ENCODE results near the gene FAM118B. TPM values are rescaled to one million over a fixed set of nuclear protein-coding genes. Genes with fewer than 3 reads are reported as not detected.

FAM118B gene
- total RNA-seq, 1 donor from 2014 or later: 26.7 TPM

GRCh38 chr11:126188332-126189108 lies 23.1 kb upstream of the FAM118B start:
- no peaks in the 10 kb centered on the region for H3K4me1 ChIP-seq
- H3K9me3 ChIP-seq (replicated peaks): no peaks in the 10 kb centered on the region
- intact Hi-C loops (cut with micrococcal nuclease): no loop called here
- H3K27ac ChIP-seq (replicated peaks): no peak overlapping the region
- H3K4me3 ChIP-seq: no peak overlapping the region
- no peaks in the 10 kb centered on the region for H3K27me3 ChIP-seq (ENCODE audit: low read depth)
- DNase-seq: no peak
- TF ChIP-seq CTCF (IDR thresholded peaks at IDR 0.05; ENCODE audit: borderline replicate concordance): no peak
- peaks cover 26% of the 10 kb centered on the region for H3K36me3 ChIP-seq

- DNase-seq: no peak
- peaks cover 28% of the 10 kb centered on the region for H3K36me3 ChIP-seq
- intact Hi-C loops (cut with micrococcal nuclease): no loop called here
- no peaks in the 10 kb centered on the region for H3K27me3 ChIP-seq (ENCODE audit: low read depth)
- H3K27ac ChIP-seq (replicated peaks): no peak overlapping the region
- H3K4me3 ChIP-seq: no peak overlapping the region
- no peaks in the 10 kb centered on the region for H3K4me1 ChIP-seq
- no peaks in the 10 kb centered on the region for H3K9me3 ChIP-seq (replicated peaks)
- TF ChIP-seq CTCF (IDR thresholded peaks at IDR 0.05; ENCODE audit: borderline replicate concordance): no peak
Observed at GRCh38 chr11:126189109-126189929, 22.3 kb upstream of the FAM118B start.

GRCh38 chr11:126190792-126191191 lies 20.8 kb upstream of the FAM118B start:
- H3K36me3 ChIP-seq: peaks cover 37% of the 10 kb centered on the region
- H3K4me1 ChIP-seq: no peaks in the 10 kb centered on the region
- H3K27ac ChIP-seq (replicated peaks): no peak overlapping the region
- intact Hi-C loops (cut with micrococcal nuclease): loop anchor here (10.0 kb wide), 1 partner anchor 126 kb away; the partner anchor contains the start of gene CDON
- H3K27me3 ChIP-seq (ENCODE audit: low read depth): no peaks in the 10 kb centered on the region
- no peaks in the 10 kb centered on the region for H3K9me3 ChIP-seq (replicated peaks)
- no peak for TF ChIP-seq CTCF (IDR thresholded peaks at IDR 0.05; ENCODE audit: borderline replicate concordance)
- H3K4me3 ChIP-seq: no peak overlapping the region
- no peak for DNase-seq

GRCh38 chr11:126191379-126192073 lies 20.1 kb upstream of the FAM118B start:
- intact Hi-C loops (cut with micrococcal nuclease): loop anchor here (10.0 kb wide), 1 partner anchor 127 kb away; the partner anchor contains the start of gene CDON
- H3K4me1 ChIP-seq: no peaks in the 10 kb centered on the region
- no peaks in the 10 kb centered on the region for H3K27me3 ChIP-seq (ENCODE audit: low read depth)
- TF ChIP-seq CTCF (IDR thresholded peaks at IDR 0.05; ENCODE audit: borderline replicate concordance): no peak
- H3K27ac ChIP-seq (replicated peaks): no peak overlapping the region
- DNase-seq: no peak
- peaks cover 44% of the 10 kb centered on the region for H3K36me3 ChIP-seq
- H3K9me3 ChIP-seq (replicated peaks): no peaks in the 10 kb centered on the region
- H3K4me3 ChIP-seq: no peak overlapping the region

- Histone ChIP-seq H3K36me3 (peaks cover 52% of the 10 kb centered on the region), H3K27ac (replicated peaks) (no peak overlapping the region), H3K27me3 (ENCODE audit: low read depth) (no peaks in the 10 kb centered on the region), H3K9me3 (replicated peaks) (no peaks in the 10 kb centered on the region), H3K4me3 (no peak overlapping the region), H3K4me1 (peaks cover 2% of the 10 kb centered on the region)
- no peak for DNase-seq
- no peak for TF ChIP-seq CTCF (IDR thresholded peaks at IDR 0.05; ENCODE audit: borderline replicate concordance)
- intact Hi-C loops (cut with micrococcal nuclease): loop anchor here (10.0 kb wide), 1 partner anchor 128 kb away; the partner anchor contains the start of gene CDON
Observed at GRCh38 chr11:126192361-126192760, 19.2 kb upstream of the FAM118B start.

Measured in left ventricle myocardium inferior (tissue), 1 donor.